Measurements from ENCODE around the gene ATP1A1. TPM values are rescaled to one million over a fixed set of nuclear protein-coding genes. Genes with fewer than 3 reads are reported as not detected.

The ATP1A1 gene
- total RNA-seq, 3 donors from 2014 or later = 334 to 383 (median 337) TPM

DNA sequence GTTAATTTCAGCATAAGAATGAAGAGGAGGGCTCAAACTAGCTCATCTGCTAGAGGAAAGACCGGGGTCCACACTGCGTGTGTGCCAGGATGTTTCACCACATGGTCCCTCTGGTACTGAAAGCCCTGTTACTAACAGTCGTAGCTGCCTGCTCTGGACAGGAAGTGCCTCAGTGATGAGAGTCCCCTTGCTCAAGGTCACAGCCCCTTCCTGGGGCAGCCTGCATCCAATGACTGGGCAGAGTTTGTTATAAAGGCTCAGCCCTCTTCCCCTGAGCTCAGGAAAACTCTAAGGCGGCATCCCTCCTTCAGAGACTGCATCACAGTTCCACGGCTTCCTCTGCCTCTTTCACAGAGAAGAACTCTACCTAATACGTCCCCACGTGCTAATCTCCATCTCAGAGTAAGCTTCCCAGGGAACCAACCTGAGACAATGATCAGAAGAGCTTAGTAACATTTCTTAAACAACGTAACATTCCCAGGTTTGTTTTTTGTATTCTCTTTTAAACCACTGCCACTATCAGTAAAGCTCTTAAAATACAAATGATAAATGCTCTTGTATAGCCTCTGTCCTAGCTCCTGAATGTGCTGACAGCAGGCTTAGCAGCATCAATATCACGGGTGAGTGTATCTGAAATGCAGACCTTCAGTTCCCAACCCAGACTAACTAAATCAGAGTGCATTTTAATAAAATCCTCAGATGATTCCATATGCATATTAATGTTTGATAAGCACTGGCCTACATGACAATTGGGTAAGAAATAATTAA lies 38.0 kb upstream of the ATP1A1 start:
- DNase-seq = no peak
- ATAC-seq = no peak
- H3K4me1 Mint-ChIP-seq (ENCODE audit: low read depth) = peaks cover 23% of the 10 kb centered on the region
- H3K9me3 Mint-ChIP-seq = no peaks in the 10 kb centered on the region
- no peaks in the 10 kb centered on the region for H3K36me3 Mint-ChIP-seq (ENCODE audit: insufficient read depth)
- no peak overlapping the region for H3K4me3 Mint-ChIP-seq
- peaks cover 4% of the 10 kb centered on the region for H3K27me3 Mint-ChIP-seq (ENCODE audit: low read depth)

DNA sequence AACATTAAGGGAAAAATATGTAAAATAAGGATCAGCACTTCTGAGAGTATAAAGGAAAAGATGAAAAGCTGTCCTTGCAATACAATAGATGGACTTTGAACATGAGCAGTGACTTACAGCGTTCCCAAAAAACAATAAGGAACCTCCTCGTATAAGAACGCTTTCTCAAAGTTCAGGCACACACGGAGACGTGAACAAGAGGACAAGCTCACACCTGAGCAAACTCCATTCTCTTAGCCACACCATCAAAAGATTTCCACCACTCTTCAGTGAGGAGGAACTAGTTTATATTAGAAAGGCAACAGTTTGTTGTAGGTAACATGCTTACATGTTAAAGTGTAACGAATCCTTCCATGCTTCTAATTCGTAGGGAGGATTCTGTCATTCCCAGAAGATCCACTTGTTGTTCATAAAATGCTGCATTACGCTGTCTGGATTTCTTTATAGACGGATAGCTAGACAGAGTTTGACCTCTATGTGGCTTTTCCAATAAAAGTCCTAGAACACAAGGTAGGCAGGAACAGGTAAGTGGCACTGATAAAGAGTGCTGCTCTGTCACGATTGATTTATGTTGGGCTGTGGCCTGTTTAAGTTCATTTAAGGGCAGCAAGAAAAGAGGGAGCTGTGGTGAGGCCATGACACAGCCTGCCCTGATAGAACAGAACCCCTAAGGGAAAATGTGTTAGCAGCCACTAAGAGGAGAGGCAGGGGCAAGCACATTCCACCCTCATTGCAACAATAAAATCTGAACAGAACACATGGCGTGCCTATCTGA lies 37.0 kb upstream of the ATP1A1 start:
- H3K4me1 Mint-ChIP-seq (ENCODE audit: low read depth) = peaks cover 20% of the 10 kb centered on the region
- no peaks in the 10 kb centered on the region for H3K9me3 Mint-ChIP-seq
- ATAC-seq (no peak), DNase-seq (no peak)
- no peak overlapping the region for H3K4me3 Mint-ChIP-seq
- peaks cover 4% of the 10 kb centered on the region for H3K27me3 Mint-ChIP-seq (ENCODE audit: low read depth)
- H3K36me3 Mint-ChIP-seq (ENCODE audit: insufficient read depth) = no peaks in the 10 kb centered on the region

DNA sequence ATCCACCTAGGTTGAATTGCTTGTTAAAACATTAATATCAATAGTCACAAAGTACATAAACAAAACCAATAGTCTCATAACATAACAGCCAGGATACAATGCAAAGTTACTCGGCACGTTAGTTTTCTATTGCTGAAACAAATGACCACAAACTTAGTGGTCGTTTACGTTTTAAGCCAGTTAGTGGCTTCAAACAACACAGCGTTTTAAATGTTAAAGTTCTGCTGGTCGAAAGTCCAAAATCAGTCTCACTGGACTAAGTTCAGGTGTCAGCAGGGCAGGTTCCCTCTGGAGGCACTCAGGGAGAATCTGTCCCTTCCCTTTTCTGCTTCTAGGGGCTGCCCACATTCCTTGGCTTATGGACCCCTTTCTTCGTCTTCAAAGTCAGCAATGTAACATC lies 35.6 kb upstream of the ATP1A1 start:
- ATAC-seq = no peak
- H3K9me3 Mint-ChIP-seq = no peaks in the 10 kb centered on the region

DNA sequence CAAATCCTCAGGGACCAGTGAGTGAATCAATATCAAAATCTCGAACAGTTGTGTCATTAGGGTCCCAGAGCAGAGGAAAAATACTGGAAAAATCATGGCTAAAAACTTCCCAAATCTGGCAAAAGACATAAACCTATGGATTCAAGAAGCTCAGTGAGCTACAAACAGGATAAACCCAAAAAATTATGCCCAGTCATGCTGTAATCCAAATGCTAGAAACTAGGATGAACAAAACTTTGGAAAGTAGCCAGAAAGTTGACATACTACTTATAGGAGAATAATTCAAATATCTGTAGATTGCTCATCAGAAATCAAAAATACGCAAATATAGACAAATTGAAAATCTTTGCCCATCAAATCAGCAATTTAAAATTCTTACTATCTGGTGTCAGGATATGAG lies 34.6 kb upstream of the ATP1A1 start:
- no peaks in the 10 kb centered on the region for H3K36me3 Mint-ChIP-seq (ENCODE audit: insufficient read depth)
- DNase-seq (no peak), ATAC-seq (no peak)
- H3K4me3 Mint-ChIP-seq = no peak overlapping the region
- peaks cover 4% of the 10 kb centered on the region for H3K27me3 Mint-ChIP-seq (ENCODE audit: low read depth)
- H3K4me1 Mint-ChIP-seq (ENCODE audit: low read depth) = peaks cover 15% of the 10 kb centered on the region
- H3K9me3 Mint-ChIP-seq = no peaks in the 10 kb centered on the region

More for the DNA sequence above, 35.6 kb upstream of the ATP1A1 start:
- peaks cover 20% of the 10 kb centered on the region for H3K4me1 Mint-ChIP-seq (ENCODE audit: low read depth)
- H3K36me3 Mint-ChIP-seq (ENCODE audit: insufficient read depth) = no peaks in the 10 kb centered on the region
- no peak for DNase-seq
- H3K4me3 Mint-ChIP-seq = no peak overlapping the region
- H3K27me3 Mint-ChIP-seq (ENCODE audit: low read depth) = peaks cover 4% of the 10 kb centered on the region

DNA sequence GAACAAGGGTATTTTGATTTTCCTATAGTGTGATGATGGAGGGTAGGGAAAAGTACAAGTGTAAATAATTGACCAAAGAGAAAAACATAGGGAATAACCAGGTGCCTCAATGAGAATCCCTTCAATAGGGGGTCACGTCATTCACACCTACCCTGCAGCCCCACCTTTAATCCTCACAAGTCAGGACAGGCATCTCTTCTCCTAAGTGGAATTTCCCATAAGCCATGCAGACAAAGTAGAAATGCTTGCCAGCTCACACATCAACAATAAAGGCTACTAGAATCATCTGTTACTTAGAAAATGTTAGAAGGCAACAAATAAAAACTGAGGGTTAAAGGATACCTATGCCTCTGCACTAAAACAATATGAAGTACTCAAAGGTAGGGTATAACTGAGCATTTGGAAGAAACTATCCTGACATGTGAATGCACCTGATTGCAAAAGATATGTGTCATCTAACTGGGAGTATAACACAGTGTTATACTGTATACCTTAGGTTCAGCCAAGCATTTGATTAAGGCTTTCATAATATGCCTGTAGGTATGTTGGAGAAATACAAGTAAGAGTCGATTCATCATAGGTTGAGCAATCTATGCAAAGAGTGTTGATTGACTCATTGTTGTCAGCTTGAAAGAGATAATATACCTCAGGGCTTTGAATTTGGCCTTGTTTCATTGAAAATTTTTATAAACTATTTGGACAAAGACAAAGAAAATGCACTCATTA lies 32.4 kb upstream of the ATP1A1 start:
- no peak for ATAC-seq
- Mint-ChIP-seq H3K36me3 (ENCODE audit: insufficient read depth) (no peaks in the 10 kb centered on the region), H3K4me3 (no peak overlapping the region), H3K4me1 (ENCODE audit: low read depth) (peaks cover 25% of the 10 kb centered on the region), H3K9me3 (no peaks in the 10 kb centered on the region), H3K27me3 (ENCODE audit: low read depth) (peaks cover 4% of the 10 kb centered on the region)
- no peak for DNase-seq

DNA sequence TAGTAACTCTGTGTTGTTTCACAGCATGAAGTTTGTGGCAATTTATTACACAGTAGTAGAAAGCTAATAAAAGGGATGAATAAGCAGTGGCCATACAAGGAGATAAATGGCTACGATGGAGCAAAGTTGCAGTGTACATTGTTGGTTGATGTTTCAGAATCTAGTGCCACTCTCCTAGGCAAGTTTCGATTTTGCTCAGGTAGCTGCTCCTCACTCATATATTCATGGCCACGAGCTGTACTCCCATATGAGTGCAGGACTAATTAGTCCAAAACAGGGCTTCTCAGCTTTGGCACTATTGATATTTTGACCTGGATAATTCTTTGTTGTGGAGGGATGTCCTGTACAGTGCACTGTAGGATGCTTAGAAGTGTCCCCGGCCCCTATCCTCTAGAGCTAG lies 30.0 kb upstream of the ATP1A1 start:
- no peaks in the 10 kb centered on the region for H3K27me3 Mint-ChIP-seq (ENCODE audit: low read depth)
- H3K9me3 Mint-ChIP-seq = no peaks in the 10 kb centered on the region
- DNase-seq = no peak
- no peaks in the 10 kb centered on the region for H3K36me3 Mint-ChIP-seq (ENCODE audit: insufficient read depth)
- H3K4me1 Mint-ChIP-seq (ENCODE audit: low read depth) = peaks cover 44% of the 10 kb centered on the region
- ATAC-seq = no peak
- H3K4me3 Mint-ChIP-seq = no peak overlapping the region

DNA sequence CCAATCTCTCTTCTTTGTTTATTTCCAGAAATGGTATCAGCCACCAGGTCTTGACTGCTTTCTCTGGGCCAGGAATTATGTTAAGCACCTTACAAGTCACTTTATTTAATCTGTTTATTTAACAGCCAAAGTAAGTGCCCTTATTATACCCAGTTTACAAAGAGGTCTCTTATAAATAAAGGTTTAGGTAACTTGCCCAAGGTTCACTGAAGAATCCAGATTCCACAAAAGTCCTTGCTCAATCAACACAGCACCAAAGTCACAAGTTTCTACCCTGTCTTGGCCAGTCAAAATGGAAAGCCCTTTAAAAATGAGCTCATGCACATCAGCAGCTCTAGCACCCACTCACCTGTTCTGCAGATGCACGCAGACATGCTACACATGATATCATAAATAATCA lies 28.0 kb upstream of the ATP1A1 start:
- Mint-ChIP-seq H3K9me3 (no peaks in the 10 kb centered on the region), H3K4me1 (ENCODE audit: low read depth) (peaks cover 55% of the 10 kb centered on the region), H3K4me3 (no peak overlapping the region), H3K36me3 (ENCODE audit: insufficient read depth) (no peaks in the 10 kb centered on the region), H3K27me3 (ENCODE audit: low read depth) (no peaks in the 10 kb centered on the region)
- no peak for DNase-seq
- no peak for ATAC-seq

DNA sequence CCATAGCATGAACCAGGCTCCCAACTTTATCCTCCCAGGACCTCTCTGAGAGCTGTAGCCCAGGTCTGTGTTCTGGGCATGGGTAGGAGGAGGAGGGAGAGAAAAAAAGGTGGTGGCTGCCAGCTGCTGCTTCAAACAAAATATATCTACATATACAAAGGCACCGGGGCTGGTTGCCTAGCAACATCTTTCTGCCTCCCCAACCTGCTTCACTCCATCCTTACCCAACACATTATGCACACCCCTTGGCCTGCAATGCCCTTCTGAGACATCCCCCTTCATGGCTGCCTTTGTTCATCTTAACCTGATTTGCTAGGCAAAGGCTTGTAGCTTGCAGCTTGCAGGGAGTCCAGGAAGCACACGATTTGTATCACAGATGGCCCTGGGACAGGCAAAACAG lies 27.2 kb upstream of the ATP1A1 start:
- H3K9me3 Mint-ChIP-seq = no peaks in the 10 kb centered on the region
- DNase-seq = no peak
- H3K27me3 Mint-ChIP-seq (ENCODE audit: low read depth) = no peaks in the 10 kb centered on the region
- H3K4me1 Mint-ChIP-seq (ENCODE audit: low read depth) = peaks cover 59% of the 10 kb centered on the region
- H3K4me3 Mint-ChIP-seq = no peak overlapping the region
- no peaks in the 10 kb centered on the region for H3K36me3 Mint-ChIP-seq (ENCODE audit: insufficient read depth)
- peak; percentile 38 to 56 for ATAC-seq

DNA sequence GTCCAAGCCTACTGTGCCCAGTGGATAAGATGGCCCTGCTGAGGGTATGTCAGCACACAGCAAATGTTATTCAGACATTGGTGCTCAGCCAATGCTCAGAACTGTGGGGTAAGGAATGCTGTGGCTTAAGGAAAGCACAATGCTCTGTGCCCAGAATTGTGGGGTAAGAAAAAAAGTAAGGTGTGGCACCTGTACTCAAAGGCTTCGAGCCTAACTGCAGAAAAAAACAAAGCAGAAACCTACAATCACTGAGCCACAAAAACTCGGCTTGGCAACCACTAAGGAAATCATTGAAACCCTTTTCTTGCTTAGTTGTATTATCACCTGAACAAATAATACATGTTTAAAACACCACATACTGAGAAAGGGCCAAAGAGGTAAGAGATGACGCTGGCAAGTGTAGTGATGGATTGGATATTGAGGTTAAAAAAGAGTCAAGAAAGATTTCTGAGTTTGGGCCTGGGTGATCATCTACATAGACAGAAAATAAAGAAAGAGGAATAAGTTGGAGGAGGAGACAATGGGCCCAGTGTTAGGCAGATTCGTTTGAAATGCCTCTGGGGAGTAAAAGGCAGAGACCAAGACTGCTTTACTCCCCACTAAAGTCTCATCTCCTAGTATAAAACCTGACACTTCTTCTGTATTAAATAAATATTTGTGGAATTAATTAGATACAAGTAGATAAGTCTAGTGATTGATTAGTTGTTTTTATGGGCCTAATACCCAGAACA lies 25.9 kb upstream of the ATP1A1 start:
- H3K9me3 Mint-ChIP-seq = no peaks in the 10 kb centered on the region
- DNase-seq (no peak), ATAC-seq (no peak)
- H3K27me3 Mint-ChIP-seq (ENCODE audit: low read depth) = no peaks in the 10 kb centered on the region
- no peaks in the 10 kb centered on the region for H3K36me3 Mint-ChIP-seq (ENCODE audit: insufficient read depth)
- H3K4me1 Mint-ChIP-seq (ENCODE audit: low read depth) = peaks cover 71% of the 10 kb centered on the region
- peak overlapping the region; percentile 9 for H3K4me3 Mint-ChIP-seq

DNA sequence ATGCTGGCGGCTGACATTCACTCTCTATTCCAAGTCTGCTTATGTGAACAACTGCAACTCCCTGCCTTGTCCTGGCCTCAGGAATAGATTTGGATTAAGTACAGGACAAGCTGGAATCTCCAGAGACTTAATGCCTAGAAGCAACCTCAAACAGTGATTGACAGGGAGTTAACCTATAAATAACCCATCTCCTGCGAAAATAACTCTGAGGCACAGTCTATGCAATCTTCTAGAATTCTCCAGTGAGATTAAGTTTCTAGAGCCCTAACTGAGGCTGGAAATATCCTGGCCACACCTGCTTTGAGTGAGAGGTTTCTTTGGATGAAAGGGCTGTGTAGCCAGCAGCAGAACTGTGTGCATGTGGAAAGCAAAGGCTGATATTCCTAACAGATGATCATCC lies 25.3 kb upstream of the ATP1A1 start:
- ATAC-seq = no peak
- Mint-ChIP-seq H3K4me1 (ENCODE audit: low read depth) (peaks cover 74% of the 10 kb centered on the region), H3K9me3 (no peaks in the 10 kb centered on the region), H3K36me3 (ENCODE audit: insufficient read depth) (no peaks in the 10 kb centered on the region), H3K4me3 (no peak overlapping the region), H3K27me3 (ENCODE audit: low read depth) (no peaks in the 10 kb centered on the region)
- no peak for DNase-seq

DNA sequence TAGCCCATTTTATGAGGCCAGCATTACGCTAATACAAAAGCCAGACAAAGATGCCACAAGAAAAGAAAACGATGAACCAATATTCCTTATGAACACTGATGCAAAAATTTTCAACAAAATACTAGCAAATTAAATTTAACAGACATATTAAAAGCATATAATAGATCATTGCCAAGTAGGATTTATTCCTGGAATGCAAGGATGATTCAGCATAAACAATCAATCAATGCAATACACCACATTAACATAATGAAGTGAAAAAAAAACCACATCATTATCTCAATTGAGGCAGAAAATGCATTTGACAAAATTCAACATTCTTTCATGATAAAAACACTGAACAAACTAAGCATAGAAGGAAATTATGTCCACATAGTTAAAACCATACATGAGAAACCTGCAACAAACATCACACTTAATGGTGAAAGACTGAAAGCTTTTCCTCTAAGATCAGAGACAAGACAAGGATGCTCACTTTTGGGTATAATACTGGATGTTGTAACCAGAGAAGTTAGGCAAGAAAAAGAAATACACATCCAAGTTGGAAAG lies 22.9 kb upstream of the ATP1A1 start:
- DNase-seq (no peak), ATAC-seq (no peak)
- H3K4me3 Mint-ChIP-seq = no peak overlapping the region
- no peaks in the 10 kb centered on the region for H3K9me3 Mint-ChIP-seq
- no peaks in the 10 kb centered on the region for H3K36me3 Mint-ChIP-seq (ENCODE audit: insufficient read depth)
- no peaks in the 10 kb centered on the region for H3K27me3 Mint-ChIP-seq (ENCODE audit: low read depth)
- H3K4me1 Mint-ChIP-seq (ENCODE audit: low read depth) = peaks cover 64% of the 10 kb centered on the region

DNA sequence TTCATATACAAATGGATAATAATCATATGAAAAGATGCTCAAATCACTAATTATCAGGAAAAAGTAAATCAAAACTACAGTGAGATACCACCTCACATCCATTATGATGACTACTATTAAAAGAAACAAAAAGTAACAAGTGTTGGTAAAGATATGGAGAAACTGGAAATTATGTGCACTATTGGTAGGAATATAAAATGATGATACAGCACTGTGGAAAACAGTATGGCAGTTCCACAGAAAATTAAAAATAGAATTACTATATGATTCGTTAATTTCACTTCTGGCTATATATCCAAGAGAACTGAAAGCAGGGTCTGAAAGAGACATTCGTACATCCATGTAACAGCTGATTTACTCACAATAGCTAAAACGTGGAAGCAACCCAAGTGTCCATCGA lies 21.1 kb upstream of the ATP1A1 start:
- no peaks in the 10 kb centered on the region for H3K36me3 Mint-ChIP-seq (ENCODE audit: insufficient read depth)
- no peaks in the 10 kb centered on the region for H3K9me3 Mint-ChIP-seq
- H3K4me1 Mint-ChIP-seq (ENCODE audit: low read depth) = peaks cover 56% of the 10 kb centered on the region
- no peak for DNase-seq
- peak overlapping the region; percentile 5 for H3K4me3 Mint-ChIP-seq
- ATAC-seq = peak in 1 of 2 donors; percentile 20
- H3K27me3 Mint-ChIP-seq (ENCODE audit: low read depth) = no peaks in the 10 kb centered on the region

DNA sequence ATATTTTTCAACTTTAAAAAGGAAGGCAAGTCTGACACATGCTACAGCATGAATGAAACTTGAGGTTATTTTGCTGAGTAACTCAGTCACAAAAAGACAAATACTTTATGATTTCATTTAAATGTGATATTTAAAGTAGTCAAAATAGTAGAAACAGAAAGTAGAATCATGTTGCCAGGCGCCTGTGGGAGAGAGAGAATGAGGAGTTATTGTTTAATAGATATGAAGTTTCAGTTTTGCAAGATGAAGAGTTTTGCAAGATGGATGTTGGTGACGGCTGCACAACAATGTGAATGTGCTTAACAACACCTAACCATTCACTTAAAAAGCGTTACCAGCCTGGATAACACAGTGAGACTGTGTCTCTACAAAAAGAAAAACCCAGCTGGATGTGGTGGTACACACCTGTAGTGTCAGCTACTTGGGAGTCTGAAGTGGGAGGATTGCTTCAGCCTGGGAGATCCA lies 20.7 kb upstream of the ATP1A1 start:
- no peak for DNase-seq
- H3K4me3 Mint-ChIP-seq = peak overlapping the region; percentile 5
- ATAC-seq = peak; percentile 89 to 90
- H3K36me3 Mint-ChIP-seq (ENCODE audit: insufficient read depth) = no peaks in the 10 kb centered on the region
- no peaks in the 10 kb centered on the region for H3K27me3 Mint-ChIP-seq (ENCODE audit: low read depth)
- peaks cover 54% of the 10 kb centered on the region for H3K4me1 Mint-ChIP-seq (ENCODE audit: low read depth)
- no peaks in the 10 kb centered on the region for H3K9me3 Mint-ChIP-seq

DNA sequence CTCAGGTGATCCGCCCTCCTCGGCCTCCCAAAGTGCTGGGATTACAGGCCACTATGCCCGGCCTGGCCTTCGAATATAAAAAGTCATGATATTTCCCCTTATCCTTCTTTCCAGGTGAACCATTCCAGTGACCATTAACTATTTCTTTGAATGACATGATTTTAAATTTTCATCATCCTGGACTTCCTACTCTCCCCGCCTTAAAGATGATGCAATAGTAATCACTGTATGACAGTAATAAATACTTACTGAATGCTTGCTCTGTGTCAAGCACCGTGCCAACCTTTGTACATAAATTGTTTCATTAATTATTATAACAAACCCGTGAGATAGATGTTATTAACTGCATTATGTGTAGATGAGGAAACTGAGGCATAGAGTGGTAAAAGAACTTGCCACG lies 19.9 kb upstream of the ATP1A1 start:
- no peak for DNase-seq
- Mint-ChIP-seq H3K27me3 (ENCODE audit: low read depth) (no peaks in the 10 kb centered on the region), H3K9me3 (no peaks in the 10 kb centered on the region), H3K36me3 (ENCODE audit: insufficient read depth) (no peaks in the 10 kb centered on the region), H3K4me3 (no peak overlapping the region), H3K4me1 (ENCODE audit: low read depth) (peaks cover 47% of the 10 kb centered on the region)
- ATAC-seq = no peak
